KOPT-K1 (cell line): ENCODE measurements around the gene MYBPH.

Experiments
- H3K27ac ChIP-seq: fragments of 200-600 bp; sonication (generic); 2 replicates; pipeline ENCODE4 v1.5.1; 2016; ENCODE audit warnings: antibody characterized with exemption, mild to moderate bottlenecking, low read depth, low read length; ENCODE audit not compliant: poor library complexity, severe bottlenecking
- H3K36me3 ChIP-seq: fragments of 200-600 bp; sonication (generic); 2 replicates; pipeline ENCODE4 v1.5.1; 2017; ENCODE audit warnings: antibody characterized with exemption, mild to moderate bottlenecking, low read length, moderate library complexity; ENCODE audit not compliant: insufficient read depth
- H3K9me3 ChIP-seq: fragments of 200-600 bp; sonication (generic); 2 replicates; pipeline ENCODE4 v1.5.1; 2017; ENCODE audit warnings: antibody characterized with exemption, low read length, mild to moderate bottlenecking; ENCODE audit not compliant: insufficient read depth, poor library complexity, severe bottlenecking

The MYBPH gene

DNA sequence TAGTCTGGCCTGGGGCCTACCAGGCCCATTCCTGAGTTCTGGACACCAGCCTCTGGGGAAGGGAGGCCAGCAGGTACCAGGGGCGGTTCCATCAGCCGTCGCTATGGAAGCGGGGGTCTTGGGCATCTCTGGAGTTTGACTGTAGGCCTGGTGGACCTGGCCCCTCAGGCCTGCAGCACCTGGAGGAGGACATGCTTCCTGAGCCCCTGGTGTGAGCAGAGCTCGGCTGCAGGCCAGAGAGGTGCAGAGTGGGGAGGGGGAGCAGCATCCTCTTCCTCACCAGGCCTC, 7.8 kb downstream of the MYBPH start:
- H3K36me3 ChIP-seq, result no peaks in the 10 kb centered on the region
- no peaks in the 10 kb centered on the region for H3K9me3 ChIP-seq
- H3K27ac ChIP-seq, result no peak overlapping the region

DNA sequence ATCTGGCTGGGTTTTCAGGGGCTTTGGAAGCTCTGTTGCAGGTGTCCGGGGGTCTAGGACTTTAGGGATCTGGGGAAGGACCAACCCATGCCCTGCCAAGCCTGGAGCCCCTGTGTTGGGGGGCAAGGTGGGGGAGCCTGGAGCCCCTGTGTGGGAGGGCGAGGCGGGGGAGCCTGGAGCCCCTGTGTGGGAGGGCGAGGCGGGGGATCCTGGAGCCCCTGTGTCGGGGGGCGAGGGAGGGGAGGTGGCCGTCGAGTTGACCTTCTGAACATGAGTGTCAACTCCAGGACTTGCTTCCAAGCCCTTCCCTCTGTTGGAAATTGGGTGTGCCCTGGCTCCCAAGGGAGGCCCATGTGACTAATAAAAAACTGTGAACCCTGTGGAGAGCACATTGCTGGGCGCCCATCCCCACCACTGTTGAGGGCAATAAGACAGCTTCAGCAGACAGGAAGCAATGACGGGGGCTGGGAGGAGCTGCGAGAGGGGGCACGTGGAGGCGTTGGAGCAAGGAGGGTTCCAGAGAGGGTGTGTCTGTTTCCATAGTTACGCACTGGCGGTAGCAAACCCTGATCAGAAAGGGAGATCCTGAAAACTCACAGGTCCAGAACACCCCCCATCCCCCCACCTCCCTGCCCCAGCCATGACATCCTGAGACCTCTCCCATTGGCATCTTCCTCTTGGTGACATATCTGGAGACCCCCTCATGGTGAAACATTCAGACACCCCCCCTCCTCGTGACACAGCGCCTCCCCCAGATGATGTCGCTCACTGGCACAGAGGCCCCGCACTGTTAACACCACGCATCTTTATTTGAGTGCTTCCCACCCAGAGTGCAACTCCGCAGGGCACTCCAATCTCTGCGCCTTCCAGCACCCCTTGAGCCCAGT, 8.4 kb downstream of the MYBPH start:
- H3K9me3 ChIP-seq, result no peaks in the 10 kb centered on the region
- no peak overlapping the region for H3K27ac ChIP-seq
- H3K36me3 ChIP-seq, result no peaks in the 10 kb centered on the region

DNA sequence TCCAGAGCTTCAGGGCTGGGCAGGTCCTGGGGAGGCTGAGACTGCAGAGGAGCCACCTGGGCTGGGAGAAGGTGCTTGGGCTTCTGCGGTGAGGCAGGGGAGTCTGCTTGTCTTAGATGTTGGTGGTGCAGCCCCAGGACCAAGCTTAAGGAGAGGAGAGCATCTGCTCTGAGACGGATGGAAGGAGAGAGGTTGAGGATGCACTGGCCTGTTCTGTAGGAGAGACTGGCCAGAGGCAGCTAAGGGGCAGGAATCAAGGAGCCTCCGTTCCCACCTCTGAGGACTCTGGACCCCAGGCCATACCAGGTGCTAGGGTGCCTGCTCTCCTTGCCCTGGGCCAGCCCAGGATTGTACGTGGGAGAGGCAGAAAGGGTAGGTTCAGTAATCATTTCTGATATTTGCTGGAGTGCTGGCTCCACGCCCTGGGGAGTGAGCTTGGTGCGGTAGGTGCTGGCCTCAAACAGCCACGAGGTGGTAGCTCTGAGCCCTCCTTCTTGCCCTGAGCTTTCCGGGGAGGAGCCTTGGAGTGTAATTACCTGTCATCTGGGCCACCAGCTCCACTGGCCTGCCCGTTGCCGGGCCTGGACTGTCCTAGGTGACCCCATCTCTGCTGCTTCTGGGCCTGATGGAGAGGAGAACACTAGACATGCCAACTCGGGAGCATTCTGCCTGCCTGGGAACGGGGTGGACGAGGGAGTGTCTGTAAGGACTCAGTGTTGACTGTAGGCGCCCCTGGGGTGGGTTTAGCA, 9.3 kb downstream of the MYBPH start:
- Histone ChIP-seq H3K27ac (no peak overlapping the region), H3K9me3 (no peaks in the 10 kb centered on the region), H3K36me3 (no peaks in the 10 kb centered on the region)

DNA sequence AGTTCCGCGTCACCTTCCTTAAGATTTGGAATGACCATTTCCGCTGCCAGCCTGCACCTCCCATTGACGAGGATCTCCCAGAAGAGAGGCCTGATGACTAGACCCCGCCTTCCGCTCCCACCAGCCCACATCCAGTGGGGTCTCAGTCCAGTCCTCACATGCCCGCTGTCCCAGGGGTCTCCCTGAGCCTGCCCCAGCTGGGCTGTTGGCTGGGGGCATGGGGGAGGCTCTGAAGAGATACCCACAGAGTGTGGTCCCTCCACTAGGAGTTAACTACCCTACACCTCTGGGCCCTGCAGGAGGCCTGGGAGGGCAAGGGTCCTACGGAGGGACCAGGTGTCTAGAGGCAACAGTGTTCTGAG, 9.8 kb downstream of the MYBPH start:
- Histone ChIP-seq H3K27ac (no peak overlapping the region), H3K36me3 (no peaks in the 10 kb centered on the region), H3K9me3 (no peaks in the 10 kb centered on the region)

DNA sequence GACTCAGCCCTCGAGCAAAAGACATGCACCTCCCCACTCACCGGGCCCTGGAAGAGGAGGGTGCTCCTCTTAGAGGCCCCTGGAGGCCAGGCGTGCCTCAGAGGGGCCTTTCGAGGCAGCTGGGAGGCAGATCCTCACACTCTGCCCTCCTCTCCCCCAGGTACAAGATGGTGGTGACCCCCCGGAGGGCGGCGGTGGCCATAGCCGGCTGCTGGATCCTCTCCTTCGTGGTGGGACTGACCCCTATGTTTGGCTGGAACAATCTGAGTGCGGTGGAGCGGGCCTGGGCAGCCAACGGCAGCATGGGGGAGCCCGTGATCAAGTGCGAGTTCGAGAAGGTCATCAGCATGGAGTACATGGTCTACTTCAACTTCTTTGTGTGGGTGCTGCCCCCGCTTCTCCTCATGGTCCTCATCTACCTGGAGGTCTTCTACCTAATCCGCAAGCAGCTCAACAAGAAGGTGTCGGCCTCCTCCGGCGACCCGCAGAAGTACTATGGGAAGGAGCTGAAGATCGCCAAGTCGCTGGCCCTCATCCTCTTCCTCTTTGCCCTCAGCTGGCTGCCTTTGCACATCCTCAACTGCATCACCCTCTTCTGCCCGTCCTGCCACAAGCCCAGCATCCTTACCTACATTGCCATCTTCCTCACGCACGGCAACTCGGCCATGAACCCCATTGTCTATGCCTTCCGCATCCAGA, 10.4 kb downstream of the MYBPH start:
- Histone ChIP-seq H3K36me3 (no peaks in the 10 kb centered on the region), H3K27ac (no peak overlapping the region), H3K9me3 (no peaks in the 10 kb centered on the region)

DNA sequence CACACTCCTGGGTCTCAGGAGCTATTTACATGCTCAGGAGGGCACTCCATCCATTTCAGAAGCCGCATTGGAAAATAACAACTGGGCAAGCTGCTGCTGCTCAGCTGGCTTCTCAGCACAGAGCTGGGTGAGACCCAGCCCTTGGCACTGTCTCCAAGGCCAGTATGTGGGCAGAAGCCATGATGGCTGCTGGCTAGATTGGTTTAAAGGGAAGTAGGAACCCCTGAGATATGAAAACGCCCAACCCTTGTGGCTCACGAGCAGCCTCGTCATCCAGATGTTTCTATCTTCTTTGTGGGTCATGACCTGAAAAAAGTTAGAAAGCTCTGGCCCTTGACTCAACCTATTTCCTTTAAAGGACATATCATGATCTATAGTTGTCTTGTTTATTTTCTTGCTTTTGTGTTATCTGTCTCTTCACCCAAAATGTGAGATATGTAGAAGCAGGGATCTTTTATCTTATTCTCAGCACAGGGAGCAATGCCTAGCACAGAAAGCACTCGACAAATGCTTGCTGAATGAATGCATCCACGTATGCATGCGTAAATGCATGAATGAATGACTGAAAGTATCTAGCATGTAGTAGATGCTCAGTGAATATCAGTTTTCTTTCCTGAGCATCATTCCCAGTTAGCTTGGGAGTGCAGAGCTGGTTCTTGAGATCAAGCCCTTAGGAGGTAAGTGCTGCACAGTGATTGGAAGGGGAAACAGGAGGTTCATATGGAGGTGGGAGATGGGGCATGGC, 11.6 kb downstream of the MYBPH start:
- Histone ChIP-seq H3K36me3 (no peaks in the 10 kb centered on the region), H3K27ac (no peak overlapping the region), H3K9me3 (peaks cover 2% of the 10 kb centered on the region)

DNA sequence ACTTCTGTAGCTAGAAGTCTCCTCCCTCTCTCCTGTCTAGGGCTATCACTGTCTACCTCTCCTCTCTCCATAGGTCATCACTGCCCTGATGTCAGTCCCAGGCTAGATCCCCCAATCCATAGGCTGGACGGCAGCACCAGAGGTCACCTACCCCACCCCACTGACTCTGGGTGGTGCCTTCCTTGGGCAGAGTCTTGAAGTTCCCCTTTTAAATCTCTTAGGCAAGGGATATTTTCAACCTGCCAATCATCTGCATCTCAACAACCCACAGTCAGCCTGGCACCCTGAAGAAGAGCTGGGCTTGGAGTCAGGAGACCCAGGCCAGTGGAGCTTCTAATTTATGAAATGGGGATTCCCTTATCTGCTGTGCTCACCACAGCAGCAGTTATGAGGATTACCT, 13.2 kb downstream of the MYBPH start:
- Histone ChIP-seq H3K27ac (no peak overlapping the region), H3K9me3 (peaks cover 13% of the 10 kb centered on the region), H3K36me3 (no peaks in the 10 kb centered on the region)

DNA sequence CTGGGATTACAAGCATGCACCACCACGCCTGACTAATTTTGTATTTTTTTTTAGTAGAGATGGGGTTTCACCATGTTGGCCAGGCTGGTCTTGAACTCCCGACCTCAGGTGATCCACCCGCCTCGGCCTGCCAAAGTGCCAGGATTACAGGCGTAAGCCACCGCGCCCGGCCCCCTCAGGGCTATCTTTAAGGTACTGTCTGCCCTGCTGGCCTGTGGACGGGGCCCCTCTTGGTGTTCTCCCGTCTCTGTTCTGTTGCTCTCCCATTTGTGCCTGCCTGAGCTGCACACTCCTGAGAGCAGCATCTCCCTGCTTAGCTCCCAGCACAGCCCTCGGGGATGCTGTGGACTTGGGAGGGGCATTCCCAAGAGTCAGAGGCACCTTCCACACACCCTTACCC, 13.9 kb downstream of the MYBPH start:
- peaks cover 13% of the 10 kb centered on the region for H3K9me3 ChIP-seq
- no peak overlapping the region for H3K27ac ChIP-seq
- H3K36me3 ChIP-seq, result no peaks in the 10 kb centered on the region

DNA sequence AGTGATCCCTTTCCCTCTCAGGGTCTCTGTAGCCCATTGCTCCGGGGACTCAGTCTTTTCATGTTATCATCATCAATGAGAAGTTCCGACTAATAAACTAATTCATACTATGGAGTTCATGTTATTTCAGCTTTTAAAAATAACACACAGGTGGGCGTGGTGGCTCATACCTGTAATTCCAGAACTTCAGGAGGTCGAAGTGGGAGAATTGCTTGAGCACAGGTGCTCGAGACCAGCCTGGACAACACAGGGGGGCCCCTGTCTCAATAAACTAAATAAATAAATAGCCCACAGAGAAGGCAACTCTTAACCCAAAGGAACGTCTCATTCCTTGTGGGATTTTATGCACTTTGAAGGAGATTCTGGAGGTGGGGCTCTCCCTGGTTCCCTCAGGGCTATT, 14.5 kb downstream of the MYBPH start:
- Histone ChIP-seq H3K36me3 (no peaks in the 10 kb centered on the region), H3K27ac (no peak overlapping the region), H3K9me3 (peaks cover 13% of the 10 kb centered on the region)

DNA sequence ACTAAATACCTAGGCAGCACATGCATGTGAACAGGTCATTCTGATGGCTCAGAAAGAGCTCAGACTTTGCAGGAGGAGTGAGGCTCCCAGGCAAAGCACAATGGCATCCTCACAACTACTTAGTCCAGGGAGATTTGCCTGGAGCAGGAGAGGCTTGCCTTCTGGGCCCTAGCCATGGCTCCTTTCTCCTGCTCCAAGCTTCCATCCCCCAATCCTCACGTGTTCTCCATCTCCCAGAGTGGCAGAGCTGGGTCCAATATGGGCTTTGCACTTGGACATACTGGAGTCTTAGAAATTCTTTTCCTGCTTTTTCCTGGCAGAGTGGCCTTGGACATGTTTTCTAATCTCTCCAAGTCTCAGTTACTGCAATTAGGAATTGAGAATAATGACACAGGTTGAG, 15.8 kb downstream of the MYBPH start:
- no peaks in the 10 kb centered on the region for H3K36me3 ChIP-seq
- peaks cover 13% of the 10 kb centered on the region for H3K9me3 ChIP-seq
- H3K27ac ChIP-seq, result no peak overlapping the region

DNA sequence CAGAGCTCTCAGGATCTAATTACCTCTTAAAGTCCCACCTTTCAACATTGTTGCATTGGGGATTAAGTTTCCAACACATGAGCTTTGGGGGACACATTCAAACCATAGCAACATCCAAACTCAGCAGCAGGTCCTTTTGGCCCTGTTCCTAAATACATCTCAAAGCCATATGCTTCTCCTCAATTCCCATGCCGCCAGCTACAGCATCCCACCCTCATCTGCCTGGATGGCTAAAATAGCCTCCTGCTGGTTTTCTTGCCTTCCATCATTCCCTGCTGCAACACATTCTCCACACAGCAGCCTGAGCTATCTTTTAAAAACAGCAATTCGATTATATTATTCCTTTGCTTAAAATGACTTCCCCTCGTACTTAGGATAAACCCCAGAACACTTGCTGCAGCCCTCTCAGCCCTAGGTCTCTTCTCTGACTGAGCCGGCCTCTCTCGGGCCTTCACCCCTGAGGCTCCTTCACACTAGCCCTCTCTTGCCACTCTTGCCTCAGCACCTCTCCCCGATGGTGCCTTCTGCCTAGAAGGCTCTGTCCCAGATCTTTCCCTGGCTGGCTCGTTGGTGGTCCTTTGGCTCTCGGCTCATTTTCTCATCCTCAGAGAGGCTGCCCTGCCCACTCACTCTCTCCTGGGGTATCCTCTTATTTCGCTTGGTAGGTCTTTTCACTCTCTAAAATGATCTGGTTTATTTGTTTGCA, 16.5 kb downstream of the MYBPH start:
- H3K9me3 ChIP-seq, result peaks cover 13% of the 10 kb centered on the region
- H3K27ac ChIP-seq, result no peak overlapping the region
- H3K36me3 ChIP-seq, result no peaks in the 10 kb centered on the region

DNA sequence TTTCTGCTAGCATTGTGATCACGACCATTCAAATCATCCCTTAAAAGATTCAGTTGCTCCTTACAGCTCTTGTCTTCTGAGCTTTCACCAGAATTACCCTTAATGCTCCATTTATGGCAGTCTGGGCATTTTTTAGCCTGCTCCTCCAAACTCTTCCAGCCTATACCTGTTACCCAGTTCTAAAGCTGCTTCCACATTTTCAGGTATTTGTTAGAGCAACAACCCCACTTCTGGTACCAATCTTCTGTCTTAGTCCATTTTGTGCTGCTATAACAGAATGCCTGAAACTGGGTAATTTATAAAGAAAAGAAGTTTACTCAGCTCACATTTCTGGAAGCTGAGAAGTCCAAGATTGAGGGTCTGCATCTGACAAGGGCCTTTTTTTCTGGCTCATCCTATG, 17.2 kb downstream of the MYBPH start:
- Histone ChIP-seq H3K9me3 (peaks cover 13% of the 10 kb centered on the region), H3K27ac (no peak overlapping the region), H3K36me3 (no peaks in the 10 kb centered on the region)

DNA sequence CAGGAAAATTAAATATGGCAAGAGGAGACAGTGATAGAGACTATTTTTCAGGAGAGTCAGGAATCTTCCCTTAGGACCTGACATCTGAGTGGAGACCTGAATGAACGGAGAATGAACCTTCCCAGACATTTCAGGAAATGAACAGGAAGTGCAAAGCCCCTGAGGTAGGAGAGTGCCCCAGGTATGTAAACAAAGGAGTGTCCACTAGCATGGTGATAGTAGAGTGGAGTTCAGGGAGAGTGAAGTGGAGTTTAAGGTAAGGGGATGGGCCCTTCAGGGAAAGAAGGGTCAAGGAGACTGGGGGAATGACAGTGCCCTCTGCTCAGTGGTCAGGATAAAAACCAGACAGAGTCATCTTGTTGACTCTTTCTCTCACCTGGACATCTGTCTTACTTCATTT, 19.3 kb downstream of the MYBPH start:
- no peaks in the 10 kb centered on the region for H3K36me3 ChIP-seq

DNA sequence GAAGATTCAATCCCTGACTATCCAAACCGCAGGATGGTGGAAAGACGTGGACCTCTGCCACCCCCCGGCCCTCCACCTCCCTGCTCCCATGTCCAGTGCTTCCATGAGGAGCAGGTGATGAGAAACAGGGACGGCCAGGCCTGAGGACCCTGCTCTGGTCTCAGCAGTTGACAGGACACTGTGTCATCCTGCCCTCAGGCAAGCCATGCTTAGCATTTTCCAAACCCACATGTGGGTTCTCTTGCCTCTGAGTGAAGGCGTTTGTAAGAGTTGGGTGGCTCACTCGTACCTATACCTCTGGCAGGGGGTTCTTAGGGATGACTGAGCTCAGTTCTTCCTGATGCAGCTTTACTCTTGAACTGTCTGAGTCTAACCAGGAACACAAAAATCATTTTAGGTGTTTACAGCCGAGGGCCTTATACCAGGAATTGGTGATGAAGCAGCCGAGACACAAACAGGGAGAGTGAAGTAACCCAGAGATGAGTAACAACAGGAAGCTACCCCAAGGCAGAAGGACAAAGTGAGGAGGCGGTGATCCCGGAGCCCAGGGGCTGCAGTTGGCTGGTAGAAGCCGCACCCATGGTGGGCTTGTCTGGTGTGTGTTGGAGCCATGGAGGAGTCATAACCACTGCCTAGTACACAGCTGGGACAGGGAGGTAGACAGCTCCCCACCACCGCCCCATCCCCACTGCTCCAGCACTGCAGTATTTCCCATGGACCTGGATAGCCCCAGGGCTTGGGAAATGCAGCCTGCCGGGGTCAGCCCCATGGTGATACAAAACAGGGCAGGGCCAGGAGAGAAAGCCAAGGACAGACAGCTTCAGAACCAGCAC, 21.4 kb downstream of the MYBPH start:
- Histone ChIP-seq H3K36me3 (no peaks in the 10 kb centered on the region), H3K27ac (no peak overlapping the region), H3K9me3 (peaks cover 12% of the 10 kb centered on the region)

More for the DNA sequence above, 19.3 kb downstream of the MYBPH start:
- no peak overlapping the region for H3K27ac ChIP-seq
- peaks cover 13% of the 10 kb centered on the region for H3K9me3 ChIP-seq
